Left renal cortex interstitium (tissue), 4 donors: Measurements from ENCODE around the gene PPIF. TPM values are rescaled to one million over a fixed set of nuclear protein-coding genes. Genes with fewer than 3 reads are reported as not detected.

Source experiments
- DNase-seq, 4 donors: peaks; one replicate each; pipeline ENCODE4 v3.0.0-alpha.2; 2013; ENCODE audit warnings: low read depth in 4 of 4, low spot score in 2 of 4, missing footprints in 1 of 4
- polyA plus RNA-seq, 4 donors: library from polyadenylated mRNA; unstranded; fragments of 120-200 nt; gene quantifications; one replicate each; pipeline ENCODE4 v1.2.1, GENCODE V29; 2013; ENCODE audit not compliant: insufficient read length in 4 of 4

PPIF gene
- polyA plus RNA-seq, 4 donors, result 64.1 to 68.7 (median 65.2) TPM

- DNase-seq, result no peak
Measured at GRCh38 chr10:79313320-79313719, 33.9 kb upstream of the PPIF start.

GRCh38 chr10:79313911-79314439 lies 33.3 kb upstream of the PPIF start:
- DNase-seq, result no peak

GRCh38 chr10:79314761-79315601 lies 32.3 kb upstream of the PPIF start:
- DNase-seq, result no peak

- no peak for DNase-seq
Measured at GRCh38 chr10:79315602-79315920, 31.7 kb upstream of the PPIF start.

GRCh38 chr10:79316671-79317431 lies 30.4 kb upstream of the PPIF start:
- DNase-seq, result no peak

- DNase-seq, result no peak
Measured at GRCh38 chr10:79318369-79318768, 28.9 kb upstream of the PPIF start.

- no peak for DNase-seq
Measured at GRCh38 chr10:79319115-79319771, 28.0 kb upstream of the PPIF start.

- DNase-seq, result no peak
Measured at GRCh38 chr10:79320316-79320715, 27.0 kb upstream of the PPIF start.

- no peak for DNase-seq
Measured at GRCh38 chr10:79320820-79321493, 26.3 kb upstream of the PPIF start.

- DNase-seq, result no peak
Measured at GRCh38 chr10:79321494-79321882, 25.8 kb upstream of the PPIF start.

- no peak for DNase-seq
Measured at GRCh38 chr10:79321951-79322350, 25.3 kb upstream of the PPIF start.

- no peak for DNase-seq
Measured at GRCh38 chr10:79322616-79323543, 24.4 kb upstream of the PPIF start.

GRCh38 chr10:79323602-79324001 lies 23.7 kb upstream of the PPIF start:
- no peak for DNase-seq

GRCh38 chr10:79324032-79324695 lies 23.1 kb upstream of the PPIF start:
- DNase-seq, result no peak

GRCh38 chr10:79326361-79327089 lies 20.7 kb upstream of the PPIF start:
- no peak for DNase-seq

GRCh38 chr10:79327090-79327457 lies 20.2 kb upstream of the PPIF start:
- DNase-seq, result no peak

GRCh38 chr10:79328147-79328701 lies 19.0 kb upstream of the PPIF start:
- no peak for DNase-seq
